Stimulated activated CD4-positive, alpha-beta T cell treated with anti-CD3 and anti-CD28 coated beads, TNF-alpha, amount 100 ng/mL, for 1 hour (primary cell): ENCODE data around the gene B3GNT7.
A peak's percentile ranks its signal among the peaks of the same experiment; 100 is the strongest.
"Not testable (repeated sequence)": the region's sequence is repeated elsewhere in the genome, so short reads cannot be mapped to it uniquely, and the experiment has no call there.

ENCODE experiments used
- DNase-seq, 3 donors: peaks; one replicate each; pipeline ENCODE4 v3.0.0-alpha.2; 2020; ENCODE audit warnings: low read depth in 3 of 3, low spot score in 1 of 3

The B3GNT7 gene

GRCh38 chr2:231400681-231401080 is 5.2 kb downstream of the B3GNT7 start:
- DNase-seq, result not testable (repeated sequence)

DNA sequence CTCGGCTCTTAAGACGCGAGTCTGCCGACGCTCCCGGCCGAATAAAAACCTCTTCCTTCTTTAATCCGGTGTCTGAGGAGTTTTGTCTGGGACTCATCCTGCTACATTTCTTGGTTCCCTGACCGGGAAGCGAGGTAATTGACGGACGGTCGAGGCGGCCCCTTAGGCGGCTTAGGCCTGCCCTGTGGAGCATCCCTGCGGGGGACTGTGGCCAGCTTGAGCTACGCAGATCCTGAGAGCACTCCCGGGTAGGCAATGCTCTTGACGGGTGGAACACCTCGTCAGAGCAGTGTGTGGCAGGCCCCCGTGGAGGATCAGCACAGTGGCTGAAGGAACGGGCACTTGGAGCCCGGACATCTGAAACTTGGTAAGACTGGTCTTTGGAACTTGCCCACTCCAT is 5.6 kb downstream of the B3GNT7 start:
- DNase-seq, result not testable (repeated sequence)

DNA sequence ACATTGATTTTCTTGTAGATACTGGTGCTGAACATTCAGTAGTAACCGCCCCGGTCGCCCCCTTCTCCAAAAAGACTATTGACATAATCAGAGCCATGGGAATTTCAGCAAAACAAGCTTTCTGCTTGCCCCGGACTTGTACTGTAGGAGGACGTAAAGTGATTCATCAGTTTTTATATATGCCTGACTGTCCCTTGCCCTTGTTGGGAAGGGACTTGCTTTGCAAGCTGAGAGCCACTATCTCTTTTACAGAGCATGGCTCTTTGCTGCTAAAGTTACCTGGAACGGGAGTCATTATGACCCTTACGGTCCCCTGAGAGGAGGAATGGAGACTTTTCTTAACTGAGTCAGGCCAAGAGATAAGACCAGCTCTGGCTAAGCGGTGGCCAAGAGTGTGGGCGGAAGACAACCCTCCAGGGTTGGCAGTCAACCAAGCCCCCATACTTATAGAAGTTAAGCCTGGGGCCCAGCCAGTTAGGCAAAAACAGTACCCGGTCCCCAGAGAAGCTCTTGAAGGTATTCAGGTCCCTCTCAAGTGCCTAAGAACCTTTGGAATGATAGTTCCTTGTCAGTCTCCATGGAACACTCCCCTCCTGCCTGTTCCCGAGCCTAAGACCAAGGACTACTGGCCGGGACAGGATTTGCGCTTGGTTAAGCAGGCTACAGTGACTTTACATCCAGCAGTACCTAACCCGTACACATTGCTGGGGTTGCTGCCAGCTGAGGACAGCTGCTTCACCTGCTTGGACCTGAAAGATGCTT is 8.1 kb downstream of the B3GNT7 start:
- not testable (repeated sequence) for DNase-seq

GRCh38 chr2:231404183-231404578 is 8.7 kb downstream of the B3GNT7 start:
- DNase-seq, result not testable (repeated sequence)

DNA sequence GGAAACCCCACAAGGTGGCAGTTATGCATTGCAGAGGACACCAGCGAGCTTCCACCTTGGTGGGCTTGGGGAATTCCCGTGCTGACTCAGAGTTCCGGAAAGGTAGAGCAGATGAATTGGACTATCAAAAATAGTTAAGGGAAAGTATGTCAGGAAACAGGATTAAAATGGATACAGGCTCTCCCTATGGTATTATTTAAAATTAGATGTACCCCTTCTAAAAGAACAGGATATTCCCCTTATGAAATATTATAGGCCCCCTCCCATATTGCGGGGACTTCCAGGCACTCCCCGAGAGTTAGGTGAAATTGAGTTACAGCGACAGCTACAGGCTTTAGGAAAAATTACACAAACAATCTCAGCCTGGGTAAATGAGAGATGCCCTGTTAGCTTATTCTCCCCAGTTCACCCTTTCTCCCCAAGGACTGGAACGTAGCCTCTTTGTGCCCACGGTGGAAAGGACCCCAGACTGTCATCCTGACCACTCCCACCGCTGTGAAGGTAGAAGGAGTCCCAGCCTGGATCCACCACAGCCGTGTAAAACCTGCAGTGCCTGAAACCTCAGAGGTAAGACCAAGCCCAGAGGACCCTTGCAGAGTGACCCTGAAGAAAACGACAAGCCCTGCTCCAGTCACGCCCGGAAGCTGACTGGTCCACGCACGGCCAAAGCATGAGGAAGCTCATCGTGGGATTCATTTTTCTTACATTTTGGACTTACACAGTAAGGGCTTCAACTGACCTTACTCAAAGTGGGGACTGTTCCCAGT is 10.3 kb downstream of the B3GNT7 start:
- not testable (repeated sequence) for DNase-seq

DNA sequence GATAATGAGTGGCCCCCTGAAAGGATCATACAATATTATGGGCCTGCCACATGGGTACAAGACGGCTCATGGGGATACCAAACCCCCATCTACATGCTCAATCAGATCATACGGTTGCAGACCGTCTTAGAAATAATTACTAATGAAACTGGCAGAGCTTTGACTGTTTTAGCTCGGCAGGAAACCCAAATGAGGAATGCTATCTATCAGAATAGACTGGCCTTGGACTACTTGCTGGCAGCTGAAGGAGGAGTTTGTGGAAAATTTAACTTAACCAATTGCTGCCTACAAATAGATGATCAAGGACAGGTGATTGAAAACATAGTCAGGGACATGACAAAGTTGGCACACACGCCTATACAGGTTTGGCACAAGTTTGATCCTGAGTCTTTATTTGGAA is 12.2 kb downstream of the B3GNT7 start:
- not testable (repeated sequence) for DNase-seq

GRCh38 chr2:231408304-231408703 is 12.8 kb downstream of the B3GNT7 start:
- DNase-seq, result not testable (repeated sequence)

DNA sequence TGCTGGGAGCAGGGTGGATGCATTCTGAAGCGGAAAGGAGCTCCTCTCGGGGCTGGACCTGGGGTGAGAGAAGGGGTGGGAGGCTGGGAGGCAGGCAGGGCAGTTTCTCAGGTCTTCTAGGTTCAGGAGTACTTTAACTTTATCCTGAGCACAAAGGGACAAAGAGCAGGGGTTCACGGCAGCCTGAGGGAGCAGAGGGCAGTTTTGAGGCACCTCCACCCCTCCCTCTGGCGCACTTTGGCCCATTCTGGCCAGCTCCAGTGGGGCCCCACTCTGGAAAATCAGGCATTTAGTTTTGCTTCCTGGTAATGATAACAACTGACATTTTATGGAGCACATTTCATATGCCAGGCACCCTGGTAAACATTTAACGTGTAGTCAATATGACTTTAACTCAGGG is 14.3 kb downstream of the B3GNT7 start:
- no peak for DNase-seq

- no peak for DNase-seq
These were observed 14.9 kb downstream of the B3GNT7 start for GRCh38 chr2:231410293-231411004.

DNA sequence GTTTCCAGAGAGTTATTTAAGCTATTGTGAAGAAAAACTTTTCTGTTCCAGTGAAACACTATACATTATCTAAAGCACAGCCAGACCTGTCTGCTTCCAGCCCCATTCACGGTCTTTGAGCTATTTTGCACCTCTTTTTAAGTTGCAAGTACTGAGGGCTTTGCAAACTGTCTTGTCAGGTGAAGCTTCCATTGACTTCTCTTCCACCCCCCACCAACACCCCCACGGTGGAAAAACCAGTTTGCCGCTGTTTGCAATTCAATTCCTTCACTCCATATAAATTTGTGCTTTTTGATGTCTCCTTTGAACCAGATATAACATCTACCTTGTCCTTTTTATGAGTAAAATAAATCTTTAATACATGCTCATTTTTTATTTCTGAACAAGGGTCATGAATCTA is 15.7 kb downstream of the B3GNT7 start:
- DNase-seq, result no peak

DNA sequence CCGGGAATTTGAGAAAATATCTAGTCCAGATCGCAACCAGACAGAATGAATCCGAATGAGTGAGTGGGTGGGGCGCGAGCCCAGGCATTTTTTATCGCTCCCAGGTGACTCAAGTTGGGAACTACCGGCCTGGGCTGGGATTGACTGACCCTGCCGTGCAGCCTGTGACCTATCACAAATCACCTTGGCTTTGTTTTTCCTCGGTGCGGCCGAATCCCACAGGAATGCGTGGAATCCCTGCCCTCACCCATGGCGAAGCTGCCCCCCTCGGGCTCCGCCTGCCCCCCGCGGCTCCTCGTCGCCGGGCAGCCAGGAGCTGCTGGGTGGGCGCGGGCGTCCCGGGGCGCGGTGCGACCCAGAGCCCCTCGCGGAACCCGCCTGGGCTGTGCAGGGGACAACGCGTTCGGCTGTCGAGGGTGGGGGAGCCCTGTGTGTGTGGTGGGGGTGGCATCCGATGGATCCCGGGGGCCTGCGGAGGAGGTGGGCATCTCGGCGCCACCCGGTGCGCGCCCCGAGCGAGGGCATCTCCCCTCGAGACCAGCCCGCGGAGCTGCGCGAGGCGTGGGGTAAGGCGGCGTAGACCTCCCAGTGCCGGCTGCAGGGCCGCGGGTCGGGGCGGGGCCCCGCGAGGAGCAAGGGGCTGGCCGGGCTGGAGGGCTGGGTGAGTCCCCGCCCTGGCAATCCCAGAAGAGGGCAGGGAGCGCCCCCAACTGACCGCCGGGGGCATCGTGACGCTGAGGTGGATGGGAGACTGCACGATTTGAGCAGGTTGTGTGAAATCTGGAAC is 16.5 kb downstream of the B3GNT7 start:
- peak in 2 of 3 donors; percentile 33 to 57 for DNase-seq

DNA sequence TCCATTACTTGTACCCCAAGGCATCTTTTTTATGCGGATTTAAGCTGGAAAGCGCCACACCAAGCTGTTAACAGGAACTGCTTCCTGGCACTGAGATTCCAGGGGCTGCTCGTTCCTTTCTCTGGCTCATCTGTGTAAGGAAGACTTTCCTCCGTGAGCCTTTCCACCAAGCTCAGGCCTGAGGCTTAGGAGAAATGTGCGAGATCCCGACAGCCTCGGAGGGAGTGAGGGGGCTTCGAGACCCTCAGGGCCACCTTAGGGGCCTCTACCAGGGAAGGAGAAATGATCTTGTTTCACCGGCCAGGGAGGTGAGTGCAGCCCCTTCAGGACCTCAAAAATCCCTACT is 17.1 kb downstream of the B3GNT7 start:
- no peak for DNase-seq

GRCh38 chr2:231413456-231413855 is 17.9 kb downstream of the B3GNT7 start:
- DNase-seq, result no peak

- DNase-seq, result no peak
These were observed 18.5 kb downstream of the B3GNT7 start for GRCh38 chr2:231413921-231414476.

DNA sequence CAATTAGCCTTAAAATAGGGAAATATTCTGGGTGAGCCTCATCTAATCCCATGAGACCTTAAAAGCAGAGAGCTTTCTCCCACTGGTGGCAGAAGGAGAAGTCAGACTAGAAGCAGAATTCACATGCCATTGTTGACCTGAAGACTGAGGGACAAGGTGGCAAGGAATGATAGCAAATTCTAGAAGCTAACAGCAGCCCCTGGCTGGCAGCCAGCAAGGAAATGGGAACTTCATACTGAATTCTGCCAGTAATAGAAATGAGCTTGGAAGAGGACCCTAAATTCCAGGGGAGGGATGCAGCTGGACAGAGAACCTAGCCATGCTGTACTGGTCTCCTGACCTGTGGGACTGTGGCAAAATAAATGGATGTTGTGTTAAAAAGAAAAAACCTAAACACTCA is 19.5 kb downstream of the B3GNT7 start:
- DNase-seq, result no peak

DNA sequence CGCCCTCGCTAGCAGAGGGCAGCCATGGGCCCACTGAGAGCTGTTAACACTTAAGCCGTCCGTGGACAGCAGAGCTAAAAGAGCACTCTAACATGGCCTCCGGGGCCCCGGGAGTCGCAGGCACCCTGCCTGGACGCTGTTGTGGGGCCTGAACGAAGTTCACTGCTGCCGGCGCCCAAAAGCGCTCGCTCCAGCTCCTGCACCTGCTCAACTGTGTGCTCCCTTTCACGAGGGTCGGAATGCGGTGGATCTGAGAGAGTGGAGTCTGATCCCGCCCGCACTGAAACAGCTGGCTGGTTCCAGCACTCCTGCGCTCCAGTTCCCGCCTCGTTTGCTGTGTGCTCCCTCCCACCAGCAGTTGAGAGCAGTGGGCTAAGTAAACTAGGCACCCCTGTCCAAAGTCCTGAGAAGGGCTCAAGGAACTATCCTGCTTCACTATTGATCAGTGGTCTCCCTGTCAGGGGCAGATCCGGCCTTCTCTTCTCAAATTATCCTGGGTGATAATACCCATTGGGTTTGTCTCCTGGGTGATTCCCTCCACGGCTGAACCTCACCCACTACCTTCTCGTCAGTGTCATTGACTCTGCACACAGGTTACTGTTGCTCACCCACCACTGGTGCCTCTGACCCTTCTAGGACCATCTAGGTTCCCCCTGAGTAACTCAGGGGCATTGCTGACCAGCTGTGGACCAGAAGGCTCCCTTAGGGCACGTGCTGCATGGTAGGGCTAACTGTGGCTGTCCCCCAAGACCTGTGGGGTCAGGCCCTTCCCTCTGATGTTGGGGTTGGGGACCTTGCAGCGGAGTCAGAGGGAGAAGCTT is 23.5 kb downstream of the B3GNT7 start:
- DNase-seq, result no peak

DNA sequence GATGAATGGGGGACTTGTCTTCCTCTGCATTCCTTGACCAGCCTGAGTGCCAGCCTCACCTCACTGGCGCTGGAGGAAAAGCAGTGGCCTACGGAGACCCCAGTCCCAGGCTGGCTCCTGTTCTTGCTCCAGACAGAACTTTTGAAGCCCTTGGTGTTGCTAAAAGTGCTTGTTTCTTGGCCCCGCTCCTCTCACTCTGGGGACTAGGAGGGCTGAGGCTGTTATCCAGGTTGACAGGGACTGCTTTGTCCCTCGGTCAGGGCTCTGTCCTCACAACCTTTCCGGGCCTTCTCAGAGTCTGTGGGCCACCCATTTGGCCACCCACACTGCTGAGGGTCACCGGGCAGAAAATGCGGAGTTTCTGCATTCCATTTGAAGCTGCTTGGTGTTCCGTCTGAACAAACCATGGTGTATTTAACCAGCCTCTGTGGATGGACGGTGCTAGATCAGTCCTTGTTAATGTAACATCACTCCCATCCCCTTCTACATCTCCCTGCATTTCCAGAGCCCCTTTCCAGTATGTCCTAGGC is 25.6 kb downstream of the B3GNT7 start:
- DNase-seq, result no peak

DNA sequence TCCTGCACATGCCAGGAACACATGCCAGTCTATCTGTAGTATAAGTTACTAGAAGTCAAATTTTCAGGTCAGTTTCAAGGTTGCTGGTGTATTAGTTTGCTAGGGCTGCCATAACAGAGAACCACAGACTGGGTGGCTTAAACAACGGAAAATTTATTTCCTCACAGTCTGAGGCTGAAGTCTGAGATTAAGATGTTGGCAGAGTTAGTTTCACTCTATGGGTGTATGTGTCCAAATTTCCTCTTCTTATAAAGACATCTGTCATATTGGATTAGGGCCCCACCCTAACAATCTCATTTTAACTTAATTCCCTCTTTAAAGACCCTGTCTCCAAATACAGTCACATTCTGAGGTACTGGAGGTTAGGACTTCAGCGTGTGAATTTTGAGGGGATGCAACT is 26.5 kb downstream of the B3GNT7 start:
- no peak for DNase-seq

DNA sequence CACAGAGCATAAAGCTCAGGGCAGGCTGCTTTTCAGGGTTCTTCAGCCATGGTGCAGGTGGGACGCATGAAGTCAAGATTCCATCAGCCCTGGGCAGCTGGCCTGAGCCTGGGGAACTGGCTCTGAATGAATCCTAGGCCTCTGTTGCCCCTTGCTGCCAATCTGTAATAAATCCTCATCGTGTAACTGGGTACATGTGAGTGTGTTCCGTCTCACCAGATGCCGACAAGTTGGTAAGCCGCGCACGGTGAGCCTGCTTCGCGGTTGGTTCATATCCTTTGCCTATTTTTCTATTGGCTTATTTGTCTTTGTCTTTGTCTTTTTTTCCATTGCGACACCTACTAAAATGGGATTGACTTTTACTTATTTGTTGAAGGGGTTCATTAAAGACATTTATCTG is 27.7 kb downstream of the B3GNT7 start:
- no peak for DNase-seq

- DNase-seq, result no peak
These were observed 29.8 kb downstream of the B3GNT7 start for GRCh38 chr2:231425291-231425810.
